H1 (cell line): Measurements from ENCODE around the gene PTPRT. TPM values are rescaled to one million over a fixed set of nuclear protein-coding genes. Genes with fewer than 3 reads are reported as not detected.

Source experiments
- HDAC2 ChIP-seq, 2 experiments: fragments of 300-600 bp in 1 of 2; sonication (generic) in 1 of 2; IDR thresholded peaks; 2 replicates each; pipeline ENCODE4 v1.6.1; 2011 to 2012; ENCODE audit warnings: low read depth in 2 of 2, low read length in 2 of 2, mild to moderate bottlenecking in 2 of 2, moderate library complexity in 2 of 2, borderline replicate concordance in 1 of 2, inconsistent platforms in 1 of 2
- JUND ChIP-seq: IDR thresholded peaks from 2 replicates; pipeline ENCODE4 v1.6.1; 2011; ENCODE audit warnings: mild to moderate bottlenecking, improper control_type of control experiment, low read length
- NANOG ChIP-seq: IDR thresholded peaks from 2 replicates; pipeline ENCODE4 v1.6.1; 2011; ENCODE audit warnings: low read length, low read depth, mild to moderate bottlenecking, inconsistent platforms; ENCODE audit not compliant: insufficient read depth, poor library complexity, severe bottlenecking
- TCF12 ChIP-seq: IDR thresholded peaks from 2 replicates; pipeline ENCODE4 v1.6.1; 2011; ENCODE audit warnings: low read depth, mild to moderate bottlenecking, low read length
- polyA plus RNA-seq, 7 experiments: library from polyadenylated mRNA; depleted of rRNA in 3 of 7; stranded (reverse) in 5 of 7; unstranded in 2 of 7; fragments of >200 nt in 5 of 7; fragments of 200-250 nt in 2 of 7; gene quantifications; 1 replicate in 5 of 7; 2 replicates in 1 of 7; 4 replicates in 1 of 7; pipeline versions ENCODE4 v1.2.1 to v1.2.3, GENCODE V29; 2011 to 2013; ENCODE audit warnings: missing spikeins in 2 of 7, mixed read lengths in 2 of 7
- total RNA-seq: library from RNA; stranded (reverse); fragmentation: NEBNext Ultra II Directional; extraction: Animal tissue kit (Norgen Biotek cat#: 25700); gene quantifications from 2 replicates; pipeline ENCODE4 v1.2.1, GENCODE V29; 2021

The PTPRT gene
- total and polyA plus RNA-seq, 2 of the 8 experiments (the other 6 are each of a cell fraction or from before 2014, with no cell fraction given) = 0.33 to 1.8 TPM

GRCh38 chr20:42082611-42083010, 1107.1 kb downstream of the PTPRT start (continued):
- TF ChIP-seq JUND (no peak), NANOG (no peak), TCF12 (no peak), HDAC2 (IDR thresholded peaks at IDR 0.05; ENCODE audit: borderline replicate concordance in 1 of 2, low read depth in 2 of 2, low read length in 2 of 2) (no peak)
